H1 (cell line): ENCODE data around the gene PRSS53. TPM values are rescaled to one million over a fixed set of nuclear protein-coding genes. Genes with fewer than 3 reads are reported as not detected.

ENCODE experiments used
- CTCF ChIA-PET: fragments of 300-600 bp; sonication (Branson Sonifier 250); formaldehyde crosslinking; loops from one replicate; lab custom pipeline; 2021; ENCODE audit not compliant: partially characterized antibody; lab: Charles Lee
- POLR2A ChIA-PET: fragments of 300-600 bp; sonication (Branson Sonifier 250); formaldehyde crosslinking; loops from one replicate; lab custom pipeline; 2021; ENCODE audit warnings: inconsistent platforms; ENCODE audit not compliant: partially characterized antibody; lab: Charles Lee
- DNase-seq, 2 experiments: peaks; one replicate each; pipeline versions ENCODE4 v3.0.0 to v3.0.0-alpha.2; 2010 to 2022; ENCODE audit warnings: low spot score in 2 of 2, low read depth in 1 of 2, mixed read lengths in 1 of 2
- FAIRE-seq: peaks from 2 replicates; lab custom pipeline; 2011; peaks lifted over from hg19 to GRCh38; lab: Jason Lieb, UNC
- H2AFZ ChIP-seq: 2 replicates; pipeline ENCODE4 v1.8.1; 2012; ENCODE audit warnings: low read length, inconsistent platforms
- H2AK5ac ChIP-seq: 2 replicates; pipeline ENCODE4 v1.6.1; 2013; ENCODE audit warnings: low read depth, low read length
- H2BK120ac ChIP-seq: replicated peaks from 2 replicates; pipeline ENCODE3; 2013; ENCODE audit warnings: low read depth, low read length, inconsistent platforms
- H2BK12ac ChIP-seq: 2 replicates; pipeline ENCODE4 v1.6.1; 2013; ENCODE audit warnings: low read depth, low read length
- H2BK15ac ChIP-seq: 2 replicates; pipeline ENCODE4 v1.6.1; 2013; ENCODE audit warnings: low read length
- H2BK20ac ChIP-seq: 2 replicates; pipeline ENCODE4 v1.6.1; 2013; ENCODE audit warnings: low read length
- H2BK5ac ChIP-seq: 2 replicates; pipeline ENCODE4 v1.6.1; 2013; ENCODE audit warnings: low read depth, low read length
- H3K14ac ChIP-seq: 2 replicates; pipeline ENCODE4 v1.6.1; 2013; ENCODE audit warnings: inconsistent platforms; ENCODE audit not compliant: insufficient read length
- H3K18ac ChIP-seq: 2 replicates; pipeline ENCODE4 v1.6.1; 2013; ENCODE audit warnings: low read length; ENCODE audit errors: extremely low read depth
- H3K23ac ChIP-seq: 2 replicates; pipeline ENCODE4 v1.6.1; 2013; ENCODE audit warnings: inconsistent platforms; ENCODE audit not compliant: insufficient read length
- H3K23me2 ChIP-seq: 2 replicates; pipeline ENCODE4 v1.6.1; 2013; ENCODE audit warnings: low read depth, low read length
- H3K27ac ChIP-seq: 2 replicates; pipeline ENCODE4 v1.6.1; 2011; ENCODE audit warnings: low read depth, low read length, inconsistent platforms
- H3K27me3 ChIP-seq, 4 experiments: replicated peaks in 1 of 4; 1 replicate in 1 of 4; 2 replicates in 3 of 4; pipeline versions ENCODE4 v1.6.1 to v1.8.1; 2011 to 2013; ENCODE audit warnings: low read length in 3 of 4, mild to moderate bottlenecking in 3 of 4, inconsistent platforms in 2 of 4, mixed read lengths in 2 of 4, moderate library complexity in 1 of 4; ENCODE audit not compliant: control insufficient read depth in 3 of 4, insufficient read depth in 3 of 4; ENCODE audit errors: extremely low read depth in 1 of 4
- H3K36me3 ChIP-seq, 4 experiments: 2 replicates each; pipeline versions ENCODE4 v1.6.1 to v1.8.1; 2011 to 2013; ENCODE audit warnings: mild to moderate bottlenecking in 4 of 4, low read length in 3 of 4, moderate library complexity in 2 of 4, control low read depth in 1 of 4, inconsistent platforms in 1 of 4; ENCODE audit not compliant: insufficient read depth in 4 of 4, control insufficient read depth in 2 of 4
- H3K4ac ChIP-seq: replicated peaks from 2 replicates; pipeline ENCODE3; 2013; ENCODE audit warnings: low read length, low read depth, mixed read lengths, inconsistent platforms; ENCODE audit not compliant: insufficient read length
- H3K4me1 ChIP-seq, 4 experiments: replicated peaks in 1 of 4; 1 replicate in 1 of 4; 2 replicates in 3 of 4; pipeline versions ENCODE4 v1.6.1 to v1.8.1; 2011 to 2013; ENCODE audit warnings: low read length in 3 of 4, inconsistent platforms in 2 of 4, mixed read lengths in 1 of 4; ENCODE audit not compliant: insufficient read depth in 4 of 4, control insufficient read depth in 3 of 4
- H3K4me2 ChIP-seq, 2 experiments: 2 replicates each; pipeline versions ENCODE4 v1.6.1 to v1.8.1; 2011 to 2013; ENCODE audit warnings: low read depth in 2 of 2, low read length in 2 of 2, control low read depth in 1 of 2, inconsistent platforms in 1 of 2, mild to moderate bottlenecking in 1 of 2; ENCODE audit not compliant: insufficient read depth in 1 of 2
- H3K4me3 ChIP-seq, 4 experiments: fragments of 200-600, 300-600 bp in 1 of 4; sonication (generic), shearing (Covaris generic), sonication (Bioruptor Twin) in 1 of 4; 2 replicates each; pipeline versions ENCODE4 v1.5.1 to v1.8.1; 2011 to 2016; ENCODE audit warnings: low read length in 4 of 4, low read depth in 3 of 4, control low read depth in 2 of 4, inconsistent platforms in 2 of 4, mild to moderate bottlenecking in 2 of 4, mixed read lengths in 1 of 4, moderate library complexity in 1 of 4; ENCODE audit not compliant: insufficient read depth in 2 of 4; ENCODE audit errors: extremely low read depth in 1 of 4
- H3K56ac ChIP-seq: replicated peaks from 2 replicates; pipeline ENCODE3; 2013; ENCODE audit warnings: low read depth, mild to moderate bottlenecking, mixed read lengths, low read length, inconsistent platforms; ENCODE audit not compliant: insufficient read length
- H3K79me1 ChIP-seq: 2 replicates; pipeline ENCODE4 v1.6.1; 2013; ENCODE audit warnings: low read depth, low read length, control low read depth
- H3K79me2 ChIP-seq, 2 experiments: 2 replicates each; pipeline versions ENCODE4 v1.6.1 to v1.8.1; 2012 to 2013; ENCODE audit warnings: low read length in 2 of 2, mild to moderate bottlenecking in 2 of 2, inconsistent platforms in 1 of 2; ENCODE audit not compliant: insufficient read depth in 2 of 2, control insufficient read depth in 1 of 2
- H3K9ac ChIP-seq, 4 experiments: replicated peaks in 1 of 4; 1 replicate in 1 of 4; 2 replicates in 3 of 4; pipeline versions ENCODE4 v1.6.1 to v1.8.1; 2011 to 2013; ENCODE audit warnings: low read depth in 3 of 4, low read length in 3 of 4, control low read depth in 2 of 4, mild to moderate bottlenecking in 2 of 4, moderate library complexity in 2 of 4, inconsistent platforms in 1 of 4; ENCODE audit errors: extremely low read depth in 1 of 4
- H3K9me3 ChIP-seq, 2 experiments: 2 replicates each; pipeline versions ENCODE4 v1.6.1 to v1.8.1; 2012 to 2013; ENCODE audit warnings: mild to moderate bottlenecking in 2 of 2, moderate library complexity in 2 of 2, control low read depth in 1 of 2, inconsistent platforms in 1 of 2, low read depth in 1 of 2, low read length in 1 of 2, mixed read lengths in 1 of 2; ENCODE audit not compliant: insufficient read depth in 2 of 2
- H4K20me1 ChIP-seq, 2 experiments: replicated peaks in 1 of 2; 2 replicates each; pipeline versions ENCODE3 to v1.8.1; 2011 to 2013; ENCODE audit warnings: inconsistent platforms in 2 of 2, low read length in 2 of 2, mild to moderate bottlenecking in 1 of 2; ENCODE audit not compliant: insufficient read depth in 2 of 2, control insufficient read depth in 1 of 2
- H4K5ac ChIP-seq: 2 replicates; pipeline ENCODE4 v1.6.1; 2013; ENCODE audit warnings: low read length, low read depth, mixed read lengths, inconsistent platforms; ENCODE audit not compliant: insufficient read length
- H4K8ac ChIP-seq: 2 replicates; pipeline ENCODE4 v1.8.0; 2013; ENCODE audit warnings: mild to moderate bottlenecking, moderate library complexity, low read length, inconsistent platforms; ENCODE audit not compliant: insufficient read depth; ENCODE audit errors: extremely low read depth
- H4K91ac ChIP-seq: replicated peaks from 2 replicates; pipeline ENCODE3; 2013; ENCODE audit warnings: low read length, mixed read lengths, inconsistent platforms; ENCODE audit not compliant: insufficient read length
- NANOG ChIP-seq: IDR thresholded peaks from 2 replicates; pipeline ENCODE4 v1.6.1; 2011; ENCODE audit warnings: low read length, low read depth, mild to moderate bottlenecking, inconsistent platforms; ENCODE audit not compliant: insufficient read depth, poor library complexity, severe bottlenecking
- WGBS, 2 experiments: shearing (Covaris generic) in 1 of 2; methylation state at CpG; one replicate each; pipeline versions ENCODE4 v1.1.6 to v1.1.7; 2013 to 2015; ENCODE audit warnings: low lambda C conversion rate in 2 of 2, mixed read lengths in 2 of 2, inconsistent platforms in 1 of 2, low coverage in 1 of 2, missing lambda C conversion rate in 1 of 2; ENCODE audit not compliant: insufficient replicate concordance in 2 of 2, insufficient coverage in 1 of 2, insufficient read length in 1 of 2; ENCODE audit errors: extremely low coverage in 1 of 2, missing lambda C conversion rate in 1 of 2; 5-methylcytosine and 5-hydroxymethylcytosine counted together
- polyA plus RNA-seq, 7 experiments: library from polyadenylated mRNA; depleted of rRNA in 3 of 7; stranded (reverse) in 5 of 7; unstranded in 2 of 7; fragments of >200 nt in 5 of 7; fragments of 200-250 nt in 2 of 7; gene quantifications; 1 replicate in 5 of 7; 2 replicates in 1 of 7; 4 replicates in 1 of 7; pipeline versions ENCODE4 v1.2.1 to v1.2.3, GENCODE V29; 2011 to 2013; ENCODE audit warnings: missing spikeins in 2 of 7, mixed read lengths in 2 of 7
- total RNA-seq: library from RNA; stranded (reverse); fragmentation: NEBNext Ultra II Directional; extraction: Animal tissue kit (Norgen Biotek cat#: 25700); gene quantifications from 2 replicates; pipeline ENCODE4 v1.2.1, GENCODE V29; 2021

PRSS53 gene
- total and polyA plus RNA-seq, 2 of the 8 experiments (the other 6 are each of a cell fraction or from before 2014, with no cell fraction given): 1.7 to 2.6 TPM

DNA sequence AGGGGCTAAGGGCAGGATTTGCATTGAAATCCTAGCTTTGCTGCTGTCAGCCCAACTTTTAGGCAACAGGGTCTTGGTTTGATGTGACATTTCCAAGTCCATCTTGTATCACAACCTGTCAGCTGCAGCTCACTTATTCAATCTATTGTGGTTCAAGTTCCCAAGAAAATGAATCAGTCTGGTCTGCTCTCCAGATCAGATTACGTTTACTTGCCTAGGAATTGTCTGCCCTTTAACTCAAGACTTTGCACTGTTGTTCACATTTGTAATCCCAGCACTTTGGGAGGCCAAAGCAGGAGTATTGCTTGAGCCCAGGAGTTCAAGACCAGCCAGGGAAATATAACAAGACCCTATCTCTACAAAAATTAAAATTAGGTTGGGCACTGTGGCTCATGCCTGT, 45.4 kb downstream of the PRSS53 start:
- Histone ChIP-seq H2AFZ (no peak overlapping the region), H2BK120ac (no peak overlapping the region), H3K4me2 (no peak overlapping the region; a peak in 1 of 4 replicates), H3K27me3 (no peaks in the 10 kb centered on the region), H2BK12ac (no peak overlapping the region), H3K23me2 (peaks cover 2% of the 10 kb centered on the region; the same call in 1 of the 2 replicates), H3K4me1 (peaks cover 0 to 3% (median 0%) of the 10 kb centered on the region in 4 experiments; a peak in 3 of 7 replicates), H3K27ac (no peak overlapping the region), H3K79me2 (no peaks in the 10 kb centered on the region), H3K4me3 (no peak overlapping the region), H2BK20ac (no peak overlapping the region), H2AK5ac (no peak overlapping the region), H4K91ac (no peak overlapping the region), H3K79me1 (no peaks in the 10 kb centered on the region; the same call in 1 of the 2 replicates), H3K9me3 (no peaks in the 10 kb centered on the region), H3K4ac (no peak overlapping the region), H3K14ac (no peak overlapping the region), H4K20me1 (no peaks in the 10 kb centered on the region), H4K8ac (no peak overlapping the region), H2BK15ac (no peak overlapping the region), H3K9ac (no peak overlapping the region), H4K5ac (no peak overlapping the region), H3K23ac (no peak overlapping the region), H3K36me3 (peaks cover 0 to 7% (median 0%) of the 10 kb centered on the region in 4 experiments; a peak in 1 of 8 replicates), H2BK5ac (no peak overlapping the region), H3K18ac (no peak overlapping the region), H3K56ac (no peak overlapping the region)
- DNase-seq (no peak), FAIRE-seq (no peak)
- ChIA-PET POLR2A (interaction anchor here (0.7 to 3.2 kb wide), 7 partner anchors 17 to 77 kb away, joined by 3 to 15 read pairs (median 3); partner anchors contain the start of genes VKORC1, ZNF646 and ZNF668), CTCF (interaction anchor here (0.9 to 2.3 kb wide), 8 partner anchors 12 to 830 kb away, joined by 3 to 7 read pairs (median 4); partner anchors contain the start of gene ZNF267)
- TF ChIP-seq NANOG: no peak
- WGBS, 2 experiments: 90% methylated on average over 1 of the region's 1 CpG; no CpG with 5 or more reads in 1 of the 2 experiments
